Endodermal cell (in vitro differentiated cells): ENCODE data around the gene C11orf21. TPM values are rescaled to one million over a fixed set of nuclear protein-coding genes. Genes with fewer than 3 reads are reported as not detected.

ENCODE experiments used
- DNase-seq: peaks from one replicate; pipeline ENCODE4 v3.0.0-alpha.2; 2017
- H3K27ac ChIP-seq: 2 replicates; pipeline ENCODE4 v1.5.1; 2013; ENCODE audit warnings: mild to moderate bottlenecking, low read depth, low read length, moderate library complexity
- H3K27me3 ChIP-seq: 2 replicates; pipeline ENCODE4 v1.6.1; 2013; ENCODE audit warnings: mild to moderate bottlenecking, low read length, moderate library complexity; ENCODE audit not compliant: insufficient read depth, control insufficient read depth, poor library complexity, severe bottlenecking
- H3K36me3 ChIP-seq: 2 replicates; pipeline ENCODE4 v1.7.0; 2013; ENCODE audit warnings: mild to moderate bottlenecking, low read length, moderate library complexity; ENCODE audit not compliant: control insufficient read depth, insufficient read depth
- H3K4me1 ChIP-seq: one replicate; pipeline ENCODE4 v1.7.0; 2013; ENCODE audit warnings: low read length; ENCODE audit not compliant: control insufficient read depth, insufficient read depth
- H3K4me3 ChIP-seq: 2 replicates; pipeline ENCODE4 v1.5.1; 2013; ENCODE audit warnings: mild to moderate bottlenecking, low read length, moderate library complexity
- H3K9ac ChIP-seq: 2 replicates; pipeline ENCODE4 v1.6.1; 2013; ENCODE audit warnings: mild to moderate bottlenecking, low read length, moderate library complexity; ENCODE audit not compliant: poor library complexity, severe bottlenecking; ENCODE audit errors: extremely low read depth
- H3K9me3 ChIP-seq: 2 replicates; pipeline ENCODE4 v1.6.1; 2013; ENCODE audit warnings: mild to moderate bottlenecking, low read length, moderate library complexity; ENCODE audit not compliant: control insufficient read depth
- H3K27ac Mint-ChIP-seq: 2 replicates; pipeline ENCODE4 v1.8.0; 2020; ENCODE audit warnings: mixed read lengths
- H3K27me3 Mint-ChIP-seq: 2 replicates; pipeline ENCODE4 v1.8.0; 2021; ENCODE audit warnings: mild to moderate bottlenecking, mixed read lengths; ENCODE audit not compliant: insufficient read depth
- H3K36me3 Mint-ChIP-seq: 2 replicates; pipeline ENCODE4 v1.8.0; 2020; ENCODE audit warnings: low read depth, mixed read lengths
- H3K4me1 Mint-ChIP-seq: 2 replicates; pipeline ENCODE4 v1.8.0; 2020; ENCODE audit warnings: mixed read lengths
- H3K4me3 Mint-ChIP-seq: 2 replicates; pipeline ENCODE4 v1.8.0; 2020; ENCODE audit warnings: mild to moderate bottlenecking, moderate library complexity, mixed read lengths
- H3K9me3 Mint-ChIP-seq: 2 replicates; pipeline ENCODE4 v1.8.0; 2020; ENCODE audit warnings: mild to moderate bottlenecking, mixed read lengths
- CTCF ChIP-seq: fragments of 200-600 bp; sonication (generic); conservative IDR thresholded peaks from 2 replicates; pipeline ENCODE4 v1.5.0; 2021; ENCODE audit warnings: antibody characterized with exemption, mild to moderate bottlenecking
- WGBS, 2 experiments: methylation state at CpG; one replicate each; pipeline versions ENCODE4 v1.1.5 to v1.1.7; 2013; ENCODE audit warnings: missing lambda C conversion rate in 2 of 2, mixed read lengths in 1 of 2; ENCODE audit not compliant: insufficient coverage in 1 of 2, insufficient read length in 1 of 2; 5-methylcytosine and 5-hydroxymethylcytosine counted together
- total RNA-seq, 2 donors: library from RNA; stranded (reverse); fragmentation: NEBNext Ultra II Directional in 1 of 2; extraction: Animal tissue kit (Norgen Biotek cat#: 25700) in 1 of 2; gene quantifications; 2 replicates in 1 of 2; 3 replicates in 1 of 2; pipeline ENCODE4 v1.2.1, GENCODE V29; 2021

Gene C11orf21
- total RNA-seq, 2 donors from 2014 or later, result 0.20 TPM; not detected in 1

DNA sequence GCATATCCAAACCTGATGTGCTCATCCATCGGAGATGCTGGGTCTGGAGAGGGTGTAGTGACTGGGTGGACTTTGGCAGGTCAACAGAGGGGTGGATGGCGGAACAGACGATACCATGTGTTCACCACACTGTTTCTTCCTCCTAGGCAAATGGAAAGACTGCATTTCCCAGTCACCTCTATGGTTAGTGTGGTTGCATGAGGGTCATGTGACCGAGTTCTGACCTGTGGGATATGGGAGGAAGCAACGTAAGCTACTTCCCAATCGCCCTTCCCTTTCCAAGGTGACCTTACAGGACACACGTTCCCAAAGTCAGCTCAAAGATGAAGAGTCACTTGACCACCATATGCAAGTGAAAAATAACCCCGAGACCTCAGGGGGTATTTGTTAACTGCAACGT lies 27.8 kb upstream of the C11orf21 start:
- H3K4me3 Mint-ChIP-seq, result no peak overlapping the region
- no peak overlapping the region for H3K4me3 ChIP-seq
- peaks cover 10% of the 10 kb centered on the region for H3K36me3 Mint-ChIP-seq
- H3K9me3 ChIP-seq, result peaks cover 4% of the 10 kb centered on the region
- H3K27me3 ChIP-seq, result no peaks in the 10 kb centered on the region
- WGBS, 2 experiments, result 88 to 93% methylated on average over 8 to 9 of the region's 9 CpGs
- H3K36me3 ChIP-seq, result no peaks in the 10 kb centered on the region
- TF ChIP-seq CTCF, result no peak
- no peak overlapping the region for H3K27ac ChIP-seq
- no peaks in the 10 kb centered on the region for H3K4me1 Mint-ChIP-seq
- H3K27ac Mint-ChIP-seq, result no peak overlapping the region
- peaks cover 18% of the 10 kb centered on the region for H3K27me3 Mint-ChIP-seq
- no peak overlapping the region for H3K9ac ChIP-seq
- H3K9me3 Mint-ChIP-seq, result peaks cover 29% of the 10 kb centered on the region
- no peaks in the 10 kb centered on the region for H3K4me1 ChIP-seq
- no peak for DNase-seq

GRCh38 chr11:2328656-2329354 lies 27.1 kb upstream of the C11orf21 start:
- Histone ChIP-seq H3K36me3 (no peaks in the 10 kb centered on the region), H3K27ac (peak overlapping the region; percentile 63), H3K27me3 (no peaks in the 10 kb centered on the region), H3K9ac (no peak overlapping the region), H3K4me1 (no peaks in the 10 kb centered on the region), H3K9me3 (peaks cover 4% of the 10 kb centered on the region), H3K4me3 (no peak overlapping the region)
- Mint-ChIP-seq H3K27ac (no peak overlapping the region), H3K9me3 (peaks cover 29% of the 10 kb centered on the region), H3K4me3 (no peak overlapping the region), H3K36me3 (peaks cover 10% of the 10 kb centered on the region), H3K27me3 (peaks cover 18% of the 10 kb centered on the region), H3K4me1 (no peaks in the 10 kb centered on the region)
- WGBS, 2 experiments, result 86 to 89% methylated on average over 12 to 15 of the region's 15 CpGs
- TF ChIP-seq CTCF, result no peak
- no peak for DNase-seq

DNA sequence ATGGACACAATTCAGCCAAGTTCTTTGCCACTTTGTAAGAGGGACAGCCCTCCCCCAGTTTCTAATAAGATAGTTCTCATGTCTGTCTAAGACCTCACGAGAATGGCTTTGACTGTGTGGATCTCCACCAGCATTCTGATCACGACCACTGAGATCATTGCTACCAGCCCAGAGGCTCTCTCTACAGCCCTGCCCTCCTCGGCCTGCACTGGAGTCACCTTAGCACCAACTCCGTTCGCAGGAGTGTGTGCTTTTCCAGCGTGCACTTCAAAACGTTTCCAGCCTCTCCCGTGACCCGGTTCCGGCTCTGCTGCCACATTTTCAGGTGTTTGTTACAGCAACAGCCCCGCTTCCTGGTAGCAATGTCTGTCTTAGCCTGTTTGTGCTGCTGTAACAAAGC lies 26.3 kb upstream of the C11orf21 start:
- no peak for TF ChIP-seq CTCF
- Mint-ChIP-seq H3K27me3 (peaks cover 23% of the 10 kb centered on the region), H3K9me3 (peaks cover 29% of the 10 kb centered on the region), H3K27ac (no peak overlapping the region), H3K4me1 (no peaks in the 10 kb centered on the region), H3K36me3 (peaks cover 10% of the 10 kb centered on the region), H3K4me3 (no peak overlapping the region)
- Histone ChIP-seq H3K27ac (no peak overlapping the region), H3K36me3 (no peaks in the 10 kb centered on the region), H3K9ac (no peak overlapping the region), H3K9me3 (peaks cover 4% of the 10 kb centered on the region), H3K4me3 (no peak overlapping the region), H3K27me3 (no peaks in the 10 kb centered on the region), H3K4me1 (no peaks in the 10 kb centered on the region)
- no peak for DNase-seq
- WGBS, 2 experiments, result 94 to 95% methylated on average over 9 to 11 of the region's 11 CpGs
